Activated T-cell treated with anti-CD3 and anti-CD28 coated beads for 4 hours (primary cell): ENCODE data around the gene BSN.
A peak's percentile ranks its signal among the peaks of the same experiment; 100 is the strongest.

ENCODE experiments used
- DNase-seq: peaks from one replicate; pipeline ENCODE4 v3.0.0-alpha.2; 2020

BSN gene

GRCh38 chr3:49553692-49554632 lies at the start of gene BSN:
TSS of gene BSN (plus strand) at chr3:49554477. CDS start at chr3:49554603, 126 bp downstream.
- peak; percentile 80 for DNase-seq

GRCh38 chr3:49506906-49507305 lies 47.4 kb upstream of the BSN start:
- DNase-seq = no peak

- DNase-seq = no peak
These were observed 45.2 kb upstream of the BSN start for GRCh38 chr3:49509028-49509561.

- no peak for DNase-seq
These were observed 42.6 kb upstream of the BSN start for GRCh38 chr3:49511639-49512038.

DNA sequence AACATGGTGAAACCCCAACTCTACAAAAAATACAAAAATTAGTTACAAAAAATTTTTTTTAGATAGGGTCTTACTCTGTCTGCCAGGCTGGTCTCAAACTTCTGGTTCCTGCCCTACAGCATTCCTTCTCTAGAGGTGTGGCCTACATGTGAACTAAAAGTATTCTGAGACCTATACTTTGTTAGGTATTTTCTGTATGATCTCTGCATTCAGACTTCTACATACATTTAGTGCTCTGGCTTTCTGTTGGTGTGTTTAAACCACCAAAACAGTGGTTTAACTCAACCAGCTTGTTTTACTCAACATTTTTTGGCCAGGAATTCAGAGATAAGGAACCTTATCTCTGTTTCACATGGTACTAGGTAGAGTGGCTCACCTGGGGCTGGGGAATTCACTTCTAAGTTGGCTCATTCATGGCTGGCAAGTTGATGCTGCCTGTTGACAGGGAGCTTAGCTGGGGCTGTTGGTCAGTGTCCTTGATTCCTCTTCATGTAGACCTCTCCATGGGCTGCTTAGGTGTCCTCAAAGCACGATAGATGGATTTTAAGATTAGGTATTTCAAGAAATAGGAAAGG lies 41.4 kb upstream of the BSN start:
- DNase-seq = no peak

DNA sequence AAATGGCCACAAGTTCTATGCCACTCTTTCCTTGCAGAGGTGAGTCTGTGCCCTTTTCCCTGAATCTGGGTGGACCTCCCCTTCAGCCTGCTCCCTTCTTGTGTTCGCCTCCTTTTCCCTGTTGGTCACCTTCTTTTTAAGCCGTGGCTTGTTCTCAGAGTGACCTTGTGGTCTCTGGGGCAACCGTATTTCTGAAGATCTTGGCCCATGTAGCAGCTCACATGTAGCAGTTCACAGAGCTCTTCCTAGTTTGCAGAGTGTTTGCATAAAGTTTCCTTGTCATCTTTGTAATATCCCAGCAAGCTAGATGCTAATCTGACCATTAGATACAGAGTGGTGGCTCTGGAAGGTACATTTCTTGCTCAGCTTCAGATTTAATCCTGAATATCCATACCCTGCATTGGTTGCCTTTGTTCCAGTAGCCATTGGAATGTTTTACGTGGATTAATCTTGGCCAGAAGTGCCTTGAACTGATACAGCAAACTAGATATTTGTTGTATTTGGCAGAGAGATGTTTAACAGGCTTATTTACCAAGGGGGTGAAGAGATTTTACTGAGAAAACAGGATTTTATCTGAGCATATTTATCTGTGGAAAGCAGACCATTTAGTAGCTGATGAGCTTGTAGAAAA lies 40.7 kb upstream of the BSN start:
- no peak for DNase-seq

DNA sequence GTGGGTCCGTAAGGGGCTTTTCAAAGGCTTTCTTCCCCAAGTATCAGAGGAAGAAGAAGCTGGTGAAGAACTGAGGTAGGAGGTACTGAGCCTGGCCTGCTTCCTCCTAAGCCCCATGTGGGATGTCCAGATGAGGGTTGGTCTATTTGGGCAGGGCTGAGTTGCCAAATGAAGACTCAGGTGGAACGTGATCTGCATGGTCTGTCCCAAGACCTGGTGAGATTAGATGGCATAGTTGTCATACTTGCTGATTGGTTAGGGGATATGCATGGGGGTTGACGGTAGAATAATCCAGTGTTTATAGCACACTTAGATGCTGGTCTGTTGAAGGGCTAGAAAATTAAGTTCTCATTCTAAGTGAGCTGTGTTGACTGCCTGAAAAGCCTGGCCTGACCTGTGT lies 36.3 kb upstream of the BSN start:
- no peak for DNase-seq

DNA sequence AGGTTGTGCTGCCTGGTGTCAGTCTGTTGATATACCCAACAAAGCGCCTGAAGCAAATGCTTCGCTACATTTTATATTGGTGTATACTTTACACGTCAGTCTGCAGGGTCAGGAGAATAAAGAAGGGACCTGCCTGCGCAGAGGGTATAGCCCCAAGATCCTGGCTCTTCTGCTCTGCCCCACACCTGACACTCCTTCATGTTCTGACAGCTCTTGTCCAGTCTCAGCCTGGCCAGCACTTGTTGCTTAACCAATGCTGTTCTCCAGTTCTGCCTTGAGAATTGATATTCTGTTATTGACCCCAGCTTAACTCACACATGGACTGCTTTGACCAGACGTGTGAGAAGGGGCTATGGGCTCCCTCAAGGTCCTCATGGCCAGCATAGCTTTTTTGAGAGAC lies 35.8 kb upstream of the BSN start:
- no peak for DNase-seq

GRCh38 chr3:49519296-49519695 lies 35.0 kb upstream of the BSN start:
- DNase-seq = no peak

DNA sequence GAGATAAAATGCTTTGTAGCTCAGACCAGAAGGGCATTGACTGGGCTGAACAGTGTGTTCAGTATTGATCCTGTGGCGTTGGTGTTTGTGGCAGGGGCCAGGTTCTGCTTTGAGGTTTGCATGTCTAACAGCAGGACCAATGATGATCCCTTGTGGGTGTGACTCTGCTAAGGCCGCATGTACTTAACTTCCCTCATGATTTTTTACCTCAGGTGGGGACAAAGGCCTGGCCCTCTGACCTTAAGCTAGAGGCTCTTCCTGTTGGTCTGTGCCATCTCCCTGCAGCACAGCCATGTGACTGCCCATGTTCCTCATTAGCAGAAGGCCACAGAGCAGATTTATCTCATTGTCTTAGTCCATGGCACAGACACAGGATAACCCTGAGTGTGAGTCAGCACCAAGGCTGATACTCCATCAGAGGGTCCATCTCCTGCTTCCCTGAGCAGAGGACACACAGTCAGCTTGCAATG lies 34.3 kb upstream of the BSN start:
- no peak for DNase-seq

GRCh38 chr3:49523756-49524747 lies 30.2 kb upstream of the BSN start:
- DNase-seq = no peak

DNA sequence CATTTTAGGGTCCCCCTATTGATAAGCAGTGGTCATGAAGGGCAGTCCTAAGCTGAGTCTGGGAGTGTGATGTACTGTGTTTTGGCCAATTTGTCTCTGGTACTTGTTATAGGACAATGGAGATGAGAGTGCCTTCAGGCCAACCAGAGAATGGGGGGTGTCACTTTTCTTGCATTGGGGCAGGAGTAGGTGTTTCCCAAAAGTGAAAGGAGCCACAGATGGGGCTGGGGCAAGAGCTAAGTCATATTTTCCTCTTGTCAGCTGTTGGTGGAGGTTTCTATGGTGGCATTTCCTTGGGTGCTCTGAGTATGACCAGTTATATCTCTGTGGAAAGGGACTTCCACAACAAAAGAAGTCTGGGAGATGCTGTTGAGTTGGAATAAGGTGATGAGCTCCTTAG lies 24.7 kb upstream of the BSN start:
- DNase-seq = no peak

GRCh38 chr3:49530231-49530630 lies 24.0 kb upstream of the BSN start:
- no peak for DNase-seq

- no peak for DNase-seq
These were observed 23.6 kb upstream of the BSN start for GRCh38 chr3:49530701-49531100.

DNA sequence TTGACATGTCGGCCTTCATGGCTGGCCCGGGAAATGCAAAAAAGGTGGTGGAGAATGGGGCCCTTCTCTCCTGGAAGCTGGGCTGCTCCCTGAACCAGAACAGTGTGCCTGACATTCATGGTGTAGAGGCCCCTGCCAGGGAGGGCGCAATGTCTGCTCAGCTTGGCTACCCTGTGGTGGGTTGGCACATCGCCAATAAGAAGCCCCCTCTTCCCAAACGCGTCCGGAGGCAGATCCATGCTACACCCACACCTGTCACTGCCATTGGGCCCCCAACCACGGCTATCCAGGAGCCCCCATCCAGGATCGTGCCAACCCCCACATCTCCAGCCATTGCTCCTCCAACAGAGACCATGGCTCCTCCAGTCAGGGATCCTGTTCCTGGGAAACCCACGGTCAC lies 23.1 kb upstream of the BSN start:
- DNase-seq = no peak

- no peak for DNase-seq
These were observed 22.6 kb upstream of the BSN start for GRCh38 chr3:49531715-49532114.

DNA sequence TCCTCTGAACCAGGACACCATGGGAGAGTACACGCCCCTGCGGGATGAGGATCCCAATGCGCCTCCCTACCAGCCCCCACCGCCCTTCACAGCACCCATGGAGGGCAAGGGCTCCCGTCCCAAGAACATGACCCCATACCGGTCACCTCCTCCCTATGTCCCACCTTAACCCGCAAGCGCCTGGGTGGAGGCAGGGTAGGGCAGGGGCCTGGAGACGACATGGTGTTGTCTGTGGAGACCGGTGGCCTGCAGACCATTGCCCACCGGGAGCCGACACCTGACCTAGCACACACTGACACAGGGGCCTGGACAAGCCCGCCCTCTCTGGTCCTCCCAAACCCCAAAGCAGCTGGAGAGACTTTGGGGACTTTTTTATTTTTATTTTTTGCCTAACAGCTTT lies 21.2 kb upstream of the BSN start:
- no peak for DNase-seq

DNA sequence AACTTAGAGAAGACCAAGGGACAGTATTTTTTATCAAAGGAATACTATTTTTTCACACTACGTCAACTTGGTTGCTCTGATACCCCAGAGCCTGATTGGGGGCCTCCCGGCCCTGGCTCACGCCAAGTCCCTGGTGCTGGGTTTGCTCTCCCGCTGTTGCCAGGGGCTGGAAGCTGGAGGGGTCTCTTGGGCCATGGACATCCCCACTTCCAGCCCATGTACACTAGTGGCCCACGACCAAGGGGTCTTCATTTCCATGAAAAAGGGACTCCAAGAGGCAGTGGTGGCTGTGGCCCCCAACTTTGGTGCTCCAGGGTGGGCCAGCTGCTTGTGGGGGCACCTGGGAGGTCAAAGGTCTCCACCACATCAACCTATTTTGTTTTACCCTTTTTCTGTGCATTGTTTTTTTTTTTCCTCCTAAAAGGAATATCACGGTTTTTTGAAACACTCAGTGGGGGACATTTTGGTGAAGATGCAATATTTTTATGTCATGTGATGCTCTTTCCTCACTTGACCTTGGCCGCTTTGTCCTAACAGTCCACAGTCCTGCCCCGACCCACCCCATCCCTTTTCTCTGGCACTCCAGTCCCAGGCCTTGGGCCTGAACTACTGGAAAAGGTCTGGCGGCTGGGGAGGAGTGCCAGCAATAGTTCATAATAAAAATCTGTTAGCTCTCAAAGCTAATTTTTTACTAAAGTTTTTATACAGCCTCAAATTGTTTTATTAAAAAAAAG lies 20.3 kb upstream of the BSN start:
- no peak for DNase-seq

DNA sequence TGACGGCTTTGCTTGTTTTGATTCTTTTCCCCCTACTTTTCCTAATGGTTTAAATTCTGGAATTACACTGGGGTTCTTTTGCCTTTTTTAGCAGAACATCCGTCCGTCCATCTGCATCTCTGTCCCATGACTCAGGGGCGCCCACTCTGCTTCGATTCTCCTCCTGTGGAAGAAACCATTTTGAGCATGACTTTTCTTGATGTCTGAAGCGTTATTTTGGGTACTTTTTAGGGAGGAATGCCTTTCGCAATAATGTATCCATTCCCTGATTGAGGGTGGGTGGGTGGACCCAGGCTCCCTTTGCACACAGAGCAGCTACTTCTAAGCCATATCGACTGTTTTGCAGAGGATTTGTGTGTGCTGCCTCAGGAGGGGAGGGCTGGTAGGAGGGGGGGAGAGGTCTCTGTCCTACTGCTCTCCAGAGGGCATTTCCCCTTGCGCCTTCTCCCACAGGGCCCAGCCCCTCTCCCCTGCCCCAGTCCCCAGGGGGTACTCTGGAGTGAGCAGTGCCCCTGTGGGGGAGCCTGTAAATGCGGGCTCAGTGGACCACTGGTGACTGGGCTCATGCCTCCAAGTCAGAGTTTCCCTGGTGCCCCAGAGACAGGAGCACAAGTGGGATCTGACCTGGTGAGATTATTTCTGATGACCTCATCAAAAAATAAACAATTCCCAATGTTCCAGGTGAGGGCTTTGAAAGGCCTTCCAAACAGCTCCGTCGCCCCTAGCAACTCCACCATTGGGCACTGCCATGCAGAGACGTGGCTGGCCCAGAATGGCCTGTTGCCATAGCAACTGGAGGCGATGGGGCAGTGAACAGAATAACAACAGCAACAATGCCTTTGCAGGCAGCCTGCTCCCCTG lies 19.5 kb upstream of the BSN start:
- DNase-seq = no peak
